ENCODE results near the gene TRIM24.

GRCh38 chr7:138545123-138545522, 85.1 kb downstream of the TRIM24 start:
- TF ChIP-seq CTCF (IDR thresholded peaks at IDR 0.05; ENCODE audit: low read depth, low read length, missing input control) (no peak), YY1 (IDR thresholded peaks at IDR 0.05) (no peak), JUND (IDR thresholded peaks at IDR 0.05) (no peak), ATF3 (IDR thresholded peaks at IDR 0.05) (no peak), TAF1 (conservative IDR thresholded peaks at IDR 0.05) (no peak), HNF4A (conservative IDR thresholded peaks at IDR 0.05) (no peak), RAD21 (IDR thresholded peaks at IDR 0.05) (no peak), ZBTB33 (IDR thresholded peaks at IDR 0.05) (no peak), NR2F2 (IDR thresholded peaks at IDR 0.05) (no peak), REST (IDR thresholded peaks at IDR 0.05) (no peak), GABPA (IDR thresholded peaks at IDR 0.05 in 1 of 2, conservative IDR thresholded peaks at IDR 0.05 in 1 of 2) (no peak), MAX (IDR thresholded peaks at IDR 0.05) (no peak), FOXA1 (IDR thresholded peaks at IDR 0.05) (no peak)

Data from liver (tissue), 3 donors.